ENCODE measurements around the gene MEIS2. TPM values are rescaled to one million over a fixed set of nuclear protein-coding genes. Genes with fewer than 3 reads are reported as not detected.

Gene MEIS2
- total RNA-seq, 1 donor = 17.7 TPM

DNA sequence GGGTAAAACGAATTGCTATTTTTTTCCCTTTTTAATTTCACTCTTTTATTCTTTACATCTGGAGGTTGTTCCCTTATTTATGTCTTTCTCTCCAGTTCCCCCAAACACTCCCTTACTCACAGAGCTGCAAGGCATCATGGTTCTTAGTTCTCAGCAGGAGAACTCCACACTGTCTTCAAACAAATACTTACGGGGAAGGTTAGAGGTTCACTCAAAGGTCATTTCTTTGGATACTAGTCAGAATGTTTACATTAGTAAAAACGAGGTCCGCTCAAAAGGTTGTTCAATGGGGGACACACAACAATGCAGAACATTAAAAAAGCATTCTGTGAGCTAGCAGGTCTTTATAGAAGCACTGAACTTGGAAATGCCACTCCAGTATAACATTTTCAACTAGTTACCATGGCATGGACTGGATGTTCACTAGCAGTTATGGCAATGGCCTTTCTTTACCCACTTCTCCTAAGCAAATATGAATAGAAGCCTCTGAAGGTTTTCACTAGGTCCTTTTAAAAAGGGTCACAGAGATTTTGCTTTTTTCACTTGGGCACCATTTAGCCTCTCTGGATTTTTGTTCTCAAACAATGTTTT is 201.7 kb downstream of the MEIS2 start:
- H3K36me3 ChIP-seq (ENCODE audit: insufficient read depth, low read length) = peaks cover 11% of the 10 kb centered on the region
- DNase-seq (ENCODE audit: insufficient read length, low spot score, missing footprints) = no peak
- no peaks in the 10 kb centered on the region for H3K27me3 ChIP-seq (ENCODE audit: insufficient read depth, low read length)
- H3K79me2 ChIP-seq (ENCODE audit: insufficient read depth, low read length) = no peaks in the 10 kb centered on the region
- TF ChIP-seq, protein P1, sequence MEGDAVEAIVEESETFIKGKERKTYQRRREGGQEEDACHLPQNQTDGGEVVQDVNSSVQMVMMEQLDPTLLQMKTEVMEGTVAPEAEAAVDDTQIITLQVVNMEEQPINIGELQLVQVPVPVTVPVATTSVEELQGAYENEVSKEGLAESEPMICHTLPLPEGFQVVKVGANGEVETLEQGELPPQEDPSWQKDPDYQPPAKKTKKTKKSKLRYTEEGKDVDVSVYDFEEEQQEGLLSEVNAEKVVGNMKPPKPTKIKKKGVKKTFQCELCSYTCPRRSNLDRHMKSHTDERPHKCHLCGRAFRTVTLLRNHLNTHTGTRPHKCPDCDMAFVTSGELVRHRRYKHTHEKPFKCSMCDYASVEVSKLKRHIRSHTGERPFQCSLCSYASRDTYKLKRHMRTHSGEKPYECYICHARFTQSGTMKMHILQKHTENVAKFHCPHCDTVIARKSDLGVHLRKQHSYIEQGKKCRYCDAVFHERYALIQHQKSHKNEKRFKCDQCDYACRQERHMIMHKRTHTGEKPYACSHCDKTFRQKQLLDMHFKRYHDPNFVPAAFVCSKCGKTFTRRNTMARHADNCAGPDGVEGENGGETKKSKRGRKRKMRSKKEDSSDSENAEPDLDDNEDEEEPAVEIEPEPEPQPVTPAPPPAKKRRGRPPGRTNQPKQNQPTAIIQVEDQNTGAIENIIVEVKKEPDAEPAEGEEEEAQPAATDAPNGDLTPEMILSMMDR (IDR thresholded peaks at IDR 0.05; ENCODE audit: extremely low read depth, low read depth, low read length) = no peak
- H3K4me2 ChIP-seq (ENCODE audit: insufficient read depth, low read length) = no peak overlapping the region
- H4K20me1 ChIP-seq (ENCODE audit: insufficient read depth, low read length) = no peaks in the 10 kb centered on the region
- no peak overlapping the region for H3K27ac ChIP-seq (ENCODE audit: low read depth, low read length)
- no peak overlapping the region for H2AFZ ChIP-seq (ENCODE audit: low read length)
- H3K4me1 ChIP-seq (ENCODE audit: insufficient read depth, low read length) = no peaks in the 10 kb centered on the region
- no peak overlapping the region for H3K4me3 ChIP-seq (ENCODE audit: insufficient read depth, low read length)
- H3K9me3 ChIP-seq (ENCODE audit: low read depth, low read length) = no peaks in the 10 kb centered on the region

- H3K27ac ChIP-seq (ENCODE audit: low read depth, low read length) = no peak overlapping the region
- H3K36me3 ChIP-seq (ENCODE audit: insufficient read depth, low read length) = peaks cover 13% of the 10 kb centered on the region
- H2AFZ ChIP-seq (ENCODE audit: low read length) = no peak overlapping the region
- no peak overlapping the region for H3K4me2 ChIP-seq (ENCODE audit: insufficient read depth, low read length)
- H3K27me3 ChIP-seq (ENCODE audit: insufficient read depth, low read length) = no peaks in the 10 kb centered on the region
- no peaks in the 10 kb centered on the region for H4K20me1 ChIP-seq (ENCODE audit: insufficient read depth, low read length)
- TF ChIP-seq, protein P1 (IDR thresholded peaks at IDR 0.05; ENCODE audit: extremely low read depth, low read depth, low read length) = no peak
- no peaks in the 10 kb centered on the region for H3K4me1 ChIP-seq (ENCODE audit: insufficient read depth, low read length)
- no peaks in the 10 kb centered on the region for H3K79me2 ChIP-seq (ENCODE audit: insufficient read depth, low read length)
- no peaks in the 10 kb centered on the region for H3K9me3 ChIP-seq (ENCODE audit: low read depth, low read length)
- H3K4me3 ChIP-seq (ENCODE audit: insufficient read depth, low read length) = no peak overlapping the region
- DNase-seq (ENCODE audit: insufficient read length, low spot score, missing footprints) = no peak
Observed at GRCh38 chr15:36897834-36898233, 202.5 kb downstream of the MEIS2 start.

- Histone ChIP-seq H3K27ac (ENCODE audit: low read depth, low read length) (no peak overlapping the region), H2AFZ (ENCODE audit: low read length) (no peak overlapping the region), H4K20me1 (ENCODE audit: insufficient read depth, low read length) (no peaks in the 10 kb centered on the region), H3K27me3 (ENCODE audit: insufficient read depth, low read length) (no peaks in the 10 kb centered on the region), H3K4me3 (ENCODE audit: insufficient read depth, low read length) (no peak overlapping the region), H3K79me2 (ENCODE audit: insufficient read depth, low read length) (no peaks in the 10 kb centered on the region), H3K9me3 (ENCODE audit: low read depth, low read length) (no peaks in the 10 kb centered on the region), H3K36me3 (ENCODE audit: insufficient read depth, low read length) (peaks cover 16% of the 10 kb centered on the region), H3K4me2 (ENCODE audit: insufficient read depth, low read length) (no peak overlapping the region), H3K4me1 (ENCODE audit: insufficient read depth, low read length) (no peaks in the 10 kb centered on the region)
- DNase-seq (ENCODE audit: insufficient read length, low spot score, missing footprints) = no peak
- TF ChIP-seq, protein P1 (IDR thresholded peaks at IDR 0.05; ENCODE audit: extremely low read depth, low read depth, low read length) = no peak
Observed at GRCh38 chr15:36896949-36897348, 203.4 kb downstream of the MEIS2 start.

- no peak overlapping the region for H3K4me2 ChIP-seq (ENCODE audit: insufficient read depth, low read length)
- H3K79me2 ChIP-seq (ENCODE audit: insufficient read depth, low read length) = no peaks in the 10 kb centered on the region
- H4K20me1 ChIP-seq (ENCODE audit: insufficient read depth, low read length) = no peaks in the 10 kb centered on the region
- H3K27me3 ChIP-seq (ENCODE audit: insufficient read depth, low read length) = no peaks in the 10 kb centered on the region
- no peaks in the 10 kb centered on the region for H3K4me1 ChIP-seq (ENCODE audit: insufficient read depth, low read length)
- H3K4me3 ChIP-seq (ENCODE audit: insufficient read depth, low read length) = no peak overlapping the region
- no peaks in the 10 kb centered on the region for H3K9me3 ChIP-seq (ENCODE audit: low read depth, low read length)
- peaks cover 19% of the 10 kb centered on the region for H3K36me3 ChIP-seq (ENCODE audit: insufficient read depth, low read length)
- H3K27ac ChIP-seq (ENCODE audit: low read depth, low read length) = no peak overlapping the region
- no peak for DNase-seq (ENCODE audit: insufficient read length, low spot score, missing footprints)
- TF ChIP-seq, protein P1 (IDR thresholded peaks at IDR 0.05; ENCODE audit: extremely low read depth, low read depth, low read length) = no peak
- H2AFZ ChIP-seq (ENCODE audit: low read length) = no peak overlapping the region
Observed at GRCh38 chr15:36894075-36894474, 206.3 kb downstream of the MEIS2 start.
